HCT116 (cell line): ENCODE measurements around the gene MYO10.

ENCODE experiments used
- CEBPB ChIP-seq: IDR thresholded peaks from 2 replicates; pipeline ENCODE4 v1.6.1; 2012; ENCODE audit warnings: low read depth
- ELF1 ChIP-seq: IDR thresholded peaks from 2 replicates; pipeline ENCODE4 v1.6.1; 2012; ENCODE audit warnings: low read depth, borderline replicate concordance
- EZH2 ChIP-seq: fragments of 200-600 bp; sonication (generic); IDR thresholded peaks from 2 replicates; pipeline ENCODE4 v1.6.1; 2017; ENCODE audit warnings: antibody characterized with exemption, mixed run types
- EZH2phosphoT487 ChIP-seq: fragments of 200-600 bp; IDR thresholded peaks from 2 replicates; pipeline ENCODE4 v1.6.1; 2018; ENCODE audit warnings: antibody characterized with exemption, borderline replicate concordance
- POLR2A ChIP-seq: IDR thresholded peaks from 2 replicates; pipeline ENCODE4 v1.7.0; 2011; ENCODE audit warnings: borderline replicate concordance; ENCODE audit not compliant: insufficient read depth, insufficient read length; ENCODE audit errors: extremely low read depth
- POLR2AphosphoS5 ChIP-seq: IDR thresholded peaks from 2 replicates; pipeline ENCODE4 v1.6.1; 2011; ENCODE audit warnings: mild to moderate bottlenecking, low read depth, low read length, moderate library complexity
- YY1 ChIP-seq: IDR thresholded peaks from 2 replicates; pipeline ENCODE4 v1.6.1; 2011; ENCODE audit warnings: low read length, low read depth, moderate library complexity, mild to moderate bottlenecking; ENCODE audit not compliant: insufficient replicate concordance; ENCODE audit errors: extremely low read depth
- ZFX ChIP-seq: fragments of 450-650 bp; IDR thresholded peaks from 2 replicates; pipeline ENCODE4 v1.6.1; 2017
- ZNF274 ChIP-seq: fragments of 200-500 bp; sonication (Bioruptor generic); IDR thresholded peaks from 2 replicates; pipeline ENCODE4 v1.6.1; 2014; ENCODE audit warnings: mild to moderate bottlenecking, low read depth, low read length, inconsistent platforms
- TF ChIP-seq, protein P1 (sequence below), 3 experiments: fragments of 200-600 bp in 1 of 3; sonication (generic) in 1 of 3; IDR thresholded peaks in 2 of 3; conservative IDR thresholded peaks in 1 of 3; 2 replicates each; pipeline ENCODE4 v1.5.1; 2012 to 2017; ENCODE audit warnings: low read depth in 2 of 3, low read length in 2 of 3, antibody characterized with exemption in 1 of 3, borderline replicate concordance in 1 of 3, control low read depth in 1 of 3, mild to moderate bottlenecking in 1 of 3, mixed read lengths in 1 of 3, mixed run types in 1 of 3, moderate library complexity in 1 of 3; ENCODE audit not compliant: insufficient read depth in 1 of 3
- TF ChIP-seq, protein P2 (sequence below): IDR thresholded peaks from 2 replicates; pipeline ENCODE4 v1.6.1; 2012
- TF ChIP-seq, protein P3 (sequence below): IDR thresholded peaks from 2 replicates; pipeline ENCODE4 v1.6.1; 2012
- TF ChIP-seq, protein P4 (sequence below): IDR thresholded peaks from 2 replicates; pipeline ENCODE4 v1.6.1; 2012; ENCODE audit warnings: low read depth

DNA sequence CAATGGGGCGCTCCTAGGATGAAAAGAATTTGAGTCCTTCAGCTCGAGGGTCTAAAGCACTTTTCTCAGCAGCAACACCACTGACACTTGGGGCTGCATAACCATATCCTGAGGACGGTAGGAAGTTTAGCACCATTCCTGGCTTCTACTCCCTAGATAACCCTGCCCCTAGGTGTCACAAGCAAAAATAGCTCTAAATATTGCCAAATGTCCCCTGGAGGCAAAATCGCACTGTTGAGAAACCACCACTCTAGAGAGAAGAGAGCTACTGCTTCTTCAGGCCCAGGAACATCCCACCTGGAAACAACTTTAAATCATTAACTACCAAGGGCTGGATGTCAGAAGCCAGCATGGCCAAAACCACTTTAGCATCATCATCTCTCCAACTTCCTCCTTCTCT is 29.8 kb downstream of the MYO10 start:
- TF ChIP-seq, protein P1, sequence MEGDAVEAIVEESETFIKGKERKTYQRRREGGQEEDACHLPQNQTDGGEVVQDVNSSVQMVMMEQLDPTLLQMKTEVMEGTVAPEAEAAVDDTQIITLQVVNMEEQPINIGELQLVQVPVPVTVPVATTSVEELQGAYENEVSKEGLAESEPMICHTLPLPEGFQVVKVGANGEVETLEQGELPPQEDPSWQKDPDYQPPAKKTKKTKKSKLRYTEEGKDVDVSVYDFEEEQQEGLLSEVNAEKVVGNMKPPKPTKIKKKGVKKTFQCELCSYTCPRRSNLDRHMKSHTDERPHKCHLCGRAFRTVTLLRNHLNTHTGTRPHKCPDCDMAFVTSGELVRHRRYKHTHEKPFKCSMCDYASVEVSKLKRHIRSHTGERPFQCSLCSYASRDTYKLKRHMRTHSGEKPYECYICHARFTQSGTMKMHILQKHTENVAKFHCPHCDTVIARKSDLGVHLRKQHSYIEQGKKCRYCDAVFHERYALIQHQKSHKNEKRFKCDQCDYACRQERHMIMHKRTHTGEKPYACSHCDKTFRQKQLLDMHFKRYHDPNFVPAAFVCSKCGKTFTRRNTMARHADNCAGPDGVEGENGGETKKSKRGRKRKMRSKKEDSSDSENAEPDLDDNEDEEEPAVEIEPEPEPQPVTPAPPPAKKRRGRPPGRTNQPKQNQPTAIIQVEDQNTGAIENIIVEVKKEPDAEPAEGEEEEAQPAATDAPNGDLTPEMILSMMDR (IDR thresholded peaks at IDR 0.05 in 2 of 3, conservative IDR thresholded peaks at IDR 0.05 in 1 of 3; ENCODE audit: borderline replicate concordance in 1 of 3, insufficient read depth in 1 of 3, low read depth in 2 of 3, low read length in 2 of 3), result no peak
- TF ChIP-seq, protein P2, sequence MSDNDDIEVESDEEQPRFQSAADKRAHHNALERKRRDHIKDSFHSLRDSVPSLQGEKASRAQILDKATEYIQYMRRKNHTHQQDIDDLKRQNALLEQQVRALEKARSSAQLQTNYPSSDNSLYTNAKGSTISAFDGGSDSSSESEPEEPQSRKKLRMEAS, result no peak
- TF ChIP-seq POLR2AphosphoS5 (no peak), ZNF274 (no peak), ZFX (no peak), POLR2A (no peak), EZH2 (no peak), YY1 (no peak), EZH2phosphoT487 (no peak), CEBPB (no peak), ELF1 (no peak)
- TF ChIP-seq, protein P3, sequence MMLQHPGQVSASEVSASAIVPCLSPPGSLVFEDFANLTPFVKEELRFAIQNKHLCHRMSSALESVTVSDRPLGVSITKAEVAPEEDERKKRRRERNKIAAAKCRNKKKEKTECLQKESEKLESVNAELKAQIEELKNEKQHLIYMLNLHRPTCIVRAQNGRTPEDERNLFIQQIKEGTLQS, result no peak
- TF ChIP-seq, protein P4, sequence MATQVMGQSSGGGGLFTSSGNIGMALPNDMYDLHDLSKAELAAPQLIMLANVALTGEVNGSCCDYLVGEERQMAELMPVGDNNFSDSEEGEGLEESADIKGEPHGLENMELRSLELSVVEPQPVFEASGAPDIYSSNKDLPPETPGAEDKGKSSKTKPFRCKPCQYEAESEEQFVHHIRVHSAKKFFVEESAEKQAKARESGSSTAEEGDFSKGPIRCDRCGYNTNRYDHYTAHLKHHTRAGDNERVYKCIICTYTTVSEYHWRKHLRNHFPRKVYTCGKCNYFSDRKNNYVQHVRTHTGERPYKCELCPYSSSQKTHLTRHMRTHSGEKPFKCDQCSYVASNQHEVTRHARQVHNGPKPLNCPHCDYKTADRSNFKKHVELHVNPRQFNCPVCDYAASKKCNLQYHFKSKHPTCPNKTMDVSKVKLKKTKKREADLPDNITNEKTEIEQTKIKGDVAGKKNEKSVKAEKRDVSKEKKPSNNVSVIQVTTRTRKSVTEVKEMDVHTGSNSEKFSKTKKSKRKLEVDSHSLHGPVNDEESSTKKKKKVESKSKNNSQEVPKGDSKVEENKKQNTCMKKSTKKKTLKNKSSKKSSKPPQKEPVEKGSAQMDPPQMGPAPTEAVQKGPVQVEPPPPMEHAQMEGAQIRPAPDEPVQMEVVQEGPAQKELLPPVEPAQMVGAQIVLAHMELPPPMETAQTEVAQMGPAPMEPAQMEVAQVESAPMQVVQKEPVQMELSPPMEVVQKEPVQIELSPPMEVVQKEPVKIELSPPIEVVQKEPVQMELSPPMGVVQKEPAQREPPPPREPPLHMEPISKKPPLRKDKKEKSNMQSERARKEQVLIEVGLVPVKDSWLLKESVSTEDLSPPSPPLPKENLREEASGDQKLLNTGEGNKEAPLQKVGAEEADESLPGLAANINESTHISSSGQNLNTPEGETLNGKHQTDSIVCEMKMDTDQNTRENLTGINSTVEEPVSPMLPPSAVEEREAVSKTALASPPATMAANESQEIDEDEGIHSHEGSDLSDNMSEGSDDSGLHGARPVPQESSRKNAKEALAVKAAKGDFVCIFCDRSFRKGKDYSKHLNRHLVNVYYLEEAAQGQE, result no peak
